H1 (cell line): ENCODE data around the gene LUC7L3. TPM values are rescaled to one million over a fixed set of nuclear protein-coding genes. Genes with fewer than 3 reads are reported as not detected.

Source experiments
- TBP ChIP-seq: IDR thresholded peaks from 2 replicates; pipeline ENCODE4 v1.6.1; 2011; ENCODE audit warnings: low read depth, low read length, improper control_type of control experiment
- polyA plus RNA-seq, 7 experiments: library from polyadenylated mRNA; depleted of rRNA in 3 of 7; stranded (reverse) in 5 of 7; unstranded in 2 of 7; fragments of >200 nt in 5 of 7; fragments of 200-250 nt in 2 of 7; gene quantifications; 1 replicate in 5 of 7; 2 replicates in 1 of 7; 4 replicates in 1 of 7; pipeline versions ENCODE4 v1.2.1 to v1.2.3, GENCODE V29; 2011 to 2013; ENCODE audit warnings: missing spikeins in 2 of 7, mixed read lengths in 2 of 7
- total RNA-seq: library from RNA; stranded (reverse); fragmentation: NEBNext Ultra II Directional; extraction: Animal tissue kit (Norgen Biotek cat#: 25700); gene quantifications from 2 replicates; pipeline ENCODE4 v1.2.1, GENCODE V29; 2021

Gene LUC7L3
- total and polyA plus RNA-seq, 2 of the 8 experiments (the other 6 are each of a cell fraction or from before 2014, with no cell fraction given): 102 to 126 TPM

DNA sequence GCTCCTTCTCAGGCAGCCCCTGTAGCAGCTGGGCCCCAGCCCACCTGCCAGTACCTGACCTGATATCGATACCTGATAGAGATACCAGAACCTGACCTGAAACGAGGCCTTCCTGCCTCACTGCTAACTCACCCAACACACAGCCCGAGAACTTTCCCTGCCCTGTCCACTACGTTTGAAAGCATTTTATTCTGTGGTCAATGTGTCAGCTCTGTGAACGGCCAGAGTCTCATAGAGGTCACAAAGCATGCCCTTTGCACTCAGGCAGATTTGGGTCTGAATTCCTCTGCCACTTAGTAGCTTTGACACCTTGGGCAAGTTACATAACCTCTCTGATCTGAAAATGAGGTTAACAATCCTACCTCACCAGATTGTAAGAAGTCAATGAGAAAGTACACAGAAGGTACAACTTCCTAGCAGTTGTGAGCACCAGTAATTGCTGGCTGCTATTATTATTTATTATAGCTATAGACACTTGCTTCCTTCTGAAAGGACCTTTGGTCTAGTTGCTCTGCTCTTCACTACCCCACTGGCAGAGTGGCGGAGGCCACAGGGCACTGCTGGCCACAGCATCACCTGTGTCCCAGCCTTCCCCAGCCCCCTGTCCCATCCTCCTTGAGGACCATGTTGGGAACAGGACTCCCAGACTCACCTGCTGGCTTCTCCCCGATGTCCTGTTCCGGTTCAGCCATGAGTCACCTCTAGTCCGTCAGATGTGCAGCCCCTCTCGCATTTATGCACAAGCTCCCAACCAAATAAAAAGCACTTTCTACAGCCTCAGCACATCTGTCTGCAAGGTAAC is 47.0 kb downstream of the LUC7L3 start (continued):
- no peak for TF ChIP-seq TBP
